Measurements from ENCODE around the gene BEGAIN.

DNA sequence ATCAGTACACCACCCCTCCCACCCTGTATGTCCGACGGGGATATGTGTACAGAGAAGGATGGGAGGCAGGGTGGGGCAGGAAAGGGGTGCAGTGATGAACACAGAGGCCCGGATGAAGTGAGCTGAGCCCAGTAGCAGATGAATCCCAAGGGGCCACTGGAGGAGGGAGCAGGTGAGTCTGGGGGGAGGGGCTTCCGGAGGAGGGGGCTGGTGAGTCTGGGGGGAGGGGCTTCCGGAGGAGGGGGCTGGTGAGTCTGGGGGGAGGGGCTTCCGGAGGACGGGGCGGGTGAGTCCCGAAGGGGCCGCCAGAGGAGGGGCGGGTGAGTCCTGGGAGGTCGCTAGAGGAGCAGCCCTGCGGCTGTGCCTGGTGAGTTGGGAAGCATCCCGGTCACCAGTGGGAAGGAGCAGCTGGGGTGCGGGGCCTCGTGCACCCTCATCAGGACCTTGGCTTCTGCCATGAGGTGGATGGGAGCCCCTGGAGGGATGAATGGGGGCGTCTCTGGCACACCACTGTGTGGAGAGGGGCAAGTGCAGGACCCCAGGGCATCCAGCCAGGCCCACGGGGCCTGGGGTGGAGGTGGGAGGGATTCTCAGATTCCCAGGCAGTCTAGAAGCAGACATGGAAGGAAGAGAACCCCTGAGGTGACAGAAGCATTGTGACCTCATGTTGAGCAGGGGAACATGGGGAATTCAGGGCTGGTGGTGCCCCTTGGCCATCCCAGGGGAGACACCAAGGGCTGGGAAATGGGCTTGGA lies 14.0 kb downstream of the BEGAIN start:
- TF ChIP-seq POLR2AphosphoS5 (IDR thresholded peaks at IDR 0.05) (no peak), CTCF (IDR thresholded peaks at IDR 0.05 in 8 of 11, conservative IDR thresholded peaks at IDR 0.05 in 3 of 11) (no peak), POLR2A (IDR thresholded peaks at IDR 0.05) (no peak)

Data from spleen (tissue), 7 donors.